ENCODE data around the gene TUB.

Gene TUB

GRCh38 chr11:8100158-8100557 lies 19.1 kb downstream of the TUB start:
- DNase-seq (ENCODE audit: insufficient read length, low spot score) (no peak), FAIRE-seq (no peak)
- no peak for TF ChIP-seq CTCF (IDR thresholded peaks at IDR 0.05; ENCODE audit: insufficient read depth, missing control alignments)

- FAIRE-seq (no peak), DNase-seq (ENCODE audit: insufficient read length, low spot score) (no peak)
- no peak for TF ChIP-seq CTCF (IDR thresholded peaks at IDR 0.05; ENCODE audit: insufficient read depth, missing control alignments)
These were observed 19.6 kb downstream of the TUB start for GRCh38 chr11:8100605-8101004.

GRCh38 chr11:8101421-8101820 lies 20.4 kb downstream of the TUB start:
- FAIRE-seq (no peak), DNase-seq (ENCODE audit: insufficient read length, low spot score) (no peak)
- TF ChIP-seq CTCF (IDR thresholded peaks at IDR 0.05; ENCODE audit: insufficient read depth, missing control alignments): no peak

- no peak for FAIRE-seq
- DNase-seq (ENCODE audit: insufficient read length, low spot score): no peak
- TF ChIP-seq CTCF (IDR thresholded peaks at IDR 0.05; ENCODE audit: insufficient read depth, missing control alignments): no peak
These were observed 21.4 kb downstream of the TUB start for GRCh38 chr11:8102296-8102915.

GRCh38 chr11:8102965-8103364 lies 22.0 kb downstream of the TUB start:
- no peak for TF ChIP-seq CTCF (IDR thresholded peaks at IDR 0.05; ENCODE audit: insufficient read depth, missing control alignments)
- no peak for DNase-seq (ENCODE audit: insufficient read length, low spot score)
- no peak for FAIRE-seq

GRCh38 chr11:8103909-8104308 lies 22.9 kb downstream of the TUB start:
- DNase-seq (ENCODE audit: insufficient read length, low spot score) (no peak), FAIRE-seq (no peak)
- no peak for TF ChIP-seq CTCF (IDR thresholded peaks at IDR 0.05; ENCODE audit: insufficient read depth, missing control alignments)

- FAIRE-seq (no peak), DNase-seq (ENCODE audit: insufficient read length, low spot score) (no peak)
- TF ChIP-seq CTCF (IDR thresholded peaks at IDR 0.05; ENCODE audit: insufficient read depth, missing control alignments): no peak
These were observed 24.1 kb downstream of the TUB start for GRCh38 chr11:8105133-8105532.
